CD4-positive, alpha-beta T cell treated with Interleukin-10 for 1 hour (primary cell): ENCODE data around the gene MIA.
"Not testable (repeated sequence)": the region's sequence is repeated elsewhere in the genome, so short reads cannot be mapped to it uniquely, and the experiment has no call there.

Experiments
- DNase-seq: peaks from one replicate; pipeline ENCODE4 v3.0.0-alpha.2; 2020

Gene MIA

GRCh38 chr19:40774916-40775631, at the start of gene MIA:
TSS of gene MIA (plus strand) at chr19:40775521. CDS start at chr19:40775543, 22 bp downstream.
- DNase-seq, result no peak

- DNase-seq, result no peak
Observed at GRCh38 chr19:40726279-40726678, 49.0 kb upstream of the MIA start.

- DNase-seq, result not testable (repeated sequence)
Observed at GRCh38 chr19:40730065-40730464, 45.3 kb upstream of the MIA start.

- not testable (repeated sequence) for DNase-seq
Observed at GRCh38 chr19:40732304-40732703, 43.0 kb upstream of the MIA start.

DNA sequence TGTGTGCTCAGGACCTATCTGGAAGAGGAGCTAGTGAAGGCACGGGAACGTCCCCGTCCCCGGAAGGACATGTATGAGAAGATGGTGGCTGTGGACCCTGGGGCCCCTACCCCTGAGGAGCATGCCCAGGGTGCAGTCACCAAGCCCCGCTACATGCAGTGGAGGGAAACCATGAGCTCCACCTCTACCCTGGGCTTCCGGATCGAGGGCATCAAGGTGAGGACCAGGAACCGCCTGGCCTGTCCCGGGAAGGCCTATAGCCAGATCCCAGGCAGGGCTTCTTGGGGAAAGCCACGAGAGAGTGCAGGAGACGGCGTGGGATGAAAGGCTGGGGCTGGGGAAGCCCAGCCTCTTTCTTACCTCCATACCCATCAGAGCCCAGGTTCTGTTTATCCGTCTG, 42.2 kb upstream of the MIA start:
- DNase-seq, result no peak

DNA sequence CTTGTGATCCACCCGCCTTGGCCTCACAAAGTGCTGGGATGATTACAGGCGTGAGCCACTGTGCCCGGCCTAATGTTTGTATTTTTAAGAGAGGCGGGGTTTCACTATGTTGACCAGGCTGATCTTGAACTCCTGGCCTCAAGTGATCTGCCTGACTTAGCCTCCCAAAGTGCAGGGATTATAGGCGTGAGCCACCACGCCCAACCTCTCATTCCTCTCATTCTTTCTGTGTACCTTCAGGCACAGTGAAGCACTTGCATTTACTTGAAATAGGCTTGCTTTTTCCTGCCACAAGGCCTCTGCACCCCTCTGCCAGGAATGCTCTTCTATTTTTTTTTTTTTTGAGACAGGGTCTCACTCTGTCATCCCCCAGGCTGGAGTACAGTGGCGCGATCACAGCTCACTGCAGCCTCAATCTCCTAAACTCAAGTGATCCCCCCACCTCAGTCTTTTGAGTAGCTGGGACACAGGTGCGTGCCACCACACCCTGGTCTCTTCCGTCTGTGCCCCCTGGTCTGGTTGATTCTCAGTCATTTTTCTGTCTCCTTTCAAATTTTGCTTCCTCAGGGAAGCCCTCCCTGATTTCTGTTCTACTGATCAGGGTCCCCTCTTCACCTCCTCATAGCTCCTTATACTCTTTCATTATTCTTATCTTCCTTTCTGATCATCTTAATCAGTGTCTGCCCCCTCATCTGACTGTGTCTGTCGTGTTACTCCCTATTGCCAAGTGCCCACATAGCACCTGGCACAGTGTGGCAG, 40.1 kb upstream of the MIA start:
- DNase-seq, result no peak

DNA sequence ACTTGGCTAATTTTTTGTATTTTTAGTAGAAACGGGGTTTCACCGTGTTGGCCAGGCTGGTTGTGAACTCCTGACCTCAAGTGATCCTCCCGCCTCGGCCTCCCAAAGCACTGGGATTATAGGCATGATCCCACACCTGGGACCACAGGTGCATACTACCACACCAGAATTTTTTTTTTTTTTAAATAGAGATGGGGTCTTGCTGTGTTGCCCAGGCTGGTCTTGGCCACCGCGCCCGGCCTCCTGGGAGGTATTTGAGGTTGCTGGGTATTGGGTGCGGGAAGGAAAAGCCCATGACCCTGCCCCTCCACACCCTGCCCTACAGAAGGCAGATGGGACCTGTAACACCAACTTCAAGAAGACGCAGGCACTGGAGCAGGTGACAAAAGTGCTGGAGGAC, 38.7 kb upstream of the MIA start:
- DNase-seq, result no peak

DNA sequence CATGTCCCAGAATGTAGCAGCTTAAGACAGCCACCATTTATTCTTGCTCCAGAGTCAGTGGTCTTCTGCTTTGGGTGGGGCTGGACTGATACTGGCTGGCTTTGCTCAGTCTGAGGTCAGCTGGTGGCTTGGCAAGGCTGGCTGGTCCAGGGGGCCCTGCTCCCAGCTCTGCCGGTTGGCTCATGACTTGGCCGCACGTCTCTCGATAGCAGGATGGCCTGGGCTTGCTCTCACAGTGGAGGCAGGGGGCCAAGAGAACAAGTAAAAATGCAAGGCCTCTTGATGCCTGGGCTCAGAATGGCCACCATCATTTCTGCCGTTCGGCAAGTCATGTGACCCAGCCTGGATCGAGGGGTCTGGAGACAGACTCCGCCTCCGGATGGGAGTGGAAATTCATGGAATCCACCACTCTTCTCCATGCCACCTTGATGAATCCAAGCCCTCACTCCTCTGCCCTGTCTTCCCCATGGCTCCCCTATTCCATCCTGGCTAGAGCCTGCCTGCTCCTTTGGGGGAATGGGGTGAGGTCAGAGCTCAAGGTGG, 38.1 kb upstream of the MIA start:
- DNase-seq, result no peak

DNA sequence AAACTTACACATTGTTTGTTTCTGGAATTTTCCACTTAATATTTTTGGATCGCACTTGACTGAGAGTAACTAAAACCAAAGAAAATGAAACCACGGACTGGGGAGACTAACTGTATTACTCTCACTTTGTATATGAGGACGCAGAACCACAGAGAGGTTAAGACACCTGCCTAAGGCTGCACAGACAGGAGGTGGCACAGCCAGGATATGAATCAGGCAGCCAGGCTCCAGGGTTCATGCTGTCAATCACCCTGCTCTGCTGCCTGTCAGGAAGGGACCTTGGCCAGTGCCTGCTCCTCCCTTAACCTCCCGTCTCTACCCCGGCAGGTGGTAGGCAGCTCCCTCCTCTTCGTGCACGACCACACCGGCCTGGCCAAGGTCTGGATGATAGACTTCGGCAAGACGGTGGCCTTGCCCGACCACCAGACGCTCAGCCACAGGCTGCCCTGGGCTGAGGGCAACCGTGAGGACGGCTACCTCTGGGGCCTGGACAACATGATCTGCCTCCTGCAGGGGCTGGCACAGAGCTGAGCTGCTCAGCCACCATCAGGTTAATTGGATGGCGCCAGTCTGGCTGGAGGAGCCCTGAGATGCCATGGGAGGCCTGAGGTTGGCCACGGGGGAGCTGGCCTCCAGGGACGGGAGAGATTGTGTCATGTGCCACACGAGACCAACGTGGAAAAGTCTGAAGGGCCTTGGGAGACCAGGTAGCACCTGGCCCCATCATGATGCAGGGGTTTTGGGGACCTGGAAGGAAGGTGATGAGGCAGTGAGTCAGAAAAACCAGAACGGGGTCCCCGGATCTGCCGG, 36.1 kb upstream of the MIA start:
- DNase-seq, result no peak

DNA sequence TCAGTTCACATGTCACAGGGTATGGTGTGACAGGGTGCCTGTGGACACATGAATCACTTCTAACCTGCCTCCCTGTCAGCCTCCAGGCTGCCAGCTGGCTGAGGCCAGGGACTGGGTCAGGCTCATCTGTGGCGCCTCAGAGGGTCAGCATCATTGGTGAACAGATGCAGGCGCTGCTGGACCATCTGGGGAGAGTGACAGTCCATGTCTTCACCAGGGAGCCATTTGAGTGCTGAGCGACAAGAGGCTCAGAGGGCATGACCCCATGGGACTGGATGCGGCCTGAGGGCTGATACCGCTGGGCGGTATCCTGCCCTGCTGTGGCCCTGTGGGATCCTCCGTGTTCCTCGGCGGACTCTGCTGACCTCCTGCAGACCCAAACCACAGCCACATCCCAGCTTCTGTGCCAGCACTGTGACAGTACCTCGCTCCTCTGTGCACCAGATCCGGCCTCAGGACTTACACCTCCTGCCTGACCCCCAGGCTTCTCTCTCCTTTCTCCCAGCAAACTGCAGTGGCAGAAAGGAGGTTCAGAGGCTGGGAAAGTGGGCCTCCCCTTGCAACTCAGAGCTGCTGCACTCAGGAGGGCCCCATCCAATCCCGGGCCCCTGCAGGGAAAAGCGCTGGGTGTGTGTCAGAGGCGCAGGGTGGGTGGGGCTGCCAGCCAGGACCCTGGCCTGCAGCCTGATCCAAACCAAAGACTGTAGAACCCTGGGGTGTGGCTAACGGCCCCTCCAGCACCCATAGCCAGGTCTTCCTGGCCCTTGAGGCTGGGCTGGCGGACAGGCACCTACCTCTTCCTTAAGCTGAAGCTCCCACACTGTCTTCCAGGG, 35.2 kb upstream of the MIA start:
- DNase-seq, result no peak

DNA sequence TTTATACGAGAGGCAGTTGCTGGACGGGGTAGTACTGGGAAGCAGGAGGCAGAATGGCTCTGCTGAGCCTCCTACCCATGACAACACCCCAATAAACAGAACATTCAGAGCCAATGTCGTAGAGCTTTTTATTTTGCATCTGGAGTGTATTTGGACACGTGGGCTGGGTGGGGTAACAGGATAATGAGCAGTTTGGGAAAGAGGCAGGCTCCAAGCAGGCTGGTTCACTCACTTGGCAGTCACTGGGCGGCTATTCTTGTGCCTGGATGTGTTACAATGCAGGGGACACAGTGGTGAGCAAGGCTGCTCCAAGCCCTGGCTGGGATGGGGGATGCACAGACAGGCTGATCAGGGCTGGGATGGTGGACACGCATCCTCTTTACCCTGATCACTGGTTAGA, 34.6 kb upstream of the MIA start:
- no peak for DNase-seq

DNA sequence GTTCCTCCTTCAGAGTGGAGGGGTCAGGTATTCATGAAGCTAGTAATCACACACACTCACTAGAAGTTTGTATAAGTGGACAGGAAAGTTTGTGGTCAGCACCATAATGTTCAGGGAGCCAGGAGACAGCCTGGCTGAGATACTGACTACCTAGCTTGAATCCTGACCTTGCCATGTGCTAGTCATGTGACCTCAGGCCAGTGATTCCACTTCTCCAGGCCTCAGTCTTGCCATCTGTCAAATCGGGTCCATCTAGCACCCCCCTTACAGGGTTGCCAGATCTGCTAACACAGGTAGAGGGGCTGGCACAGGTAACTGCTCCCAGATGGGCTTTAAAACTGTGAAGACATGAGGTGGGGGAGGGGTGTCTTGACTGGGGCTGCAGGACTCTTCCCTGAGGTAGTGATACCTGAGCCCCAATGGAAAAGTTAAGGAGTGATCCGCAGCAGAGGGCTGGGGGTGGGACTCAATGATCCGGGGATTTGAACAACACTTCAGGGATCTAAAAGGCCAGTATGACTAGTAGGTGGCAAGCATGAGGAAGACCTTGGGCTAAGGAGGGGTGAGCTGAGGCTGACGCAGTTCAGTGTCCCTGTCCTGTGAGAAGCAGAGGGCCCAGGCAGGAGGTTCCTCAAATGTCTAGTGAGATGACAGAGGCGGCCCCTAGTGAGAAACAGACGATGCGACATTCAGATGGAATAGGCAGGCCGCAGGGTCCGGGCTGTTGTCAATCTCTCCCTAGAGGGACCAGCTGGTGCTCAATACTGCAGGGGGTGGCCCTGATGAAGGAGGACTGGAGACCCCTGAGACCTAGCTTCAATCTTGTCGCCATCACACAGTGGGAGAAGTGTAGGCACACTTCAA, 33.6 kb upstream of the MIA start:
- no peak for DNase-seq

GRCh38 chr19:40742477-40742876, 32.8 kb upstream of the MIA start:
- no peak for DNase-seq

DNA sequence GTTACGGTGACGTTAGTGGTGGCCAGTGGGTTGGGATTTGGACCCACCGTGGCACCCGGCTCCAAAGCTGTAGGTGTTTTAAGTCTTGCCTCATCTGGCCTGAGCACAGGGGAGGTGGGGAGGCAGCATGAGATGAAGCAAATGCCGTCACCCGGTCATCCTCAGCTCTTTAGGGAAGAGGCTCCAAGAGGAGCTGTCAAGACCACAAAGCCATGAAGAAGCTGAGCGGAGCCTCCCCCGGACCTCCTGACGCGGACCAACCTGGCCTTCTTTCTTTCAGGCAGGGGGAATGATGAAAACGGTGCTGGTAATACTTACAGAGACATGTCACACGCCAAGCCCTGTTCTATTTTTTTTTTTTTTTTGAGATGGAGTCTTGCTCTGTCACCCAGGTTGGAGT, 32.4 kb upstream of the MIA start:
- no peak for DNase-seq

GRCh38 chr19:40743926-40744325, 31.4 kb upstream of the MIA start:
- no peak for DNase-seq

DNA sequence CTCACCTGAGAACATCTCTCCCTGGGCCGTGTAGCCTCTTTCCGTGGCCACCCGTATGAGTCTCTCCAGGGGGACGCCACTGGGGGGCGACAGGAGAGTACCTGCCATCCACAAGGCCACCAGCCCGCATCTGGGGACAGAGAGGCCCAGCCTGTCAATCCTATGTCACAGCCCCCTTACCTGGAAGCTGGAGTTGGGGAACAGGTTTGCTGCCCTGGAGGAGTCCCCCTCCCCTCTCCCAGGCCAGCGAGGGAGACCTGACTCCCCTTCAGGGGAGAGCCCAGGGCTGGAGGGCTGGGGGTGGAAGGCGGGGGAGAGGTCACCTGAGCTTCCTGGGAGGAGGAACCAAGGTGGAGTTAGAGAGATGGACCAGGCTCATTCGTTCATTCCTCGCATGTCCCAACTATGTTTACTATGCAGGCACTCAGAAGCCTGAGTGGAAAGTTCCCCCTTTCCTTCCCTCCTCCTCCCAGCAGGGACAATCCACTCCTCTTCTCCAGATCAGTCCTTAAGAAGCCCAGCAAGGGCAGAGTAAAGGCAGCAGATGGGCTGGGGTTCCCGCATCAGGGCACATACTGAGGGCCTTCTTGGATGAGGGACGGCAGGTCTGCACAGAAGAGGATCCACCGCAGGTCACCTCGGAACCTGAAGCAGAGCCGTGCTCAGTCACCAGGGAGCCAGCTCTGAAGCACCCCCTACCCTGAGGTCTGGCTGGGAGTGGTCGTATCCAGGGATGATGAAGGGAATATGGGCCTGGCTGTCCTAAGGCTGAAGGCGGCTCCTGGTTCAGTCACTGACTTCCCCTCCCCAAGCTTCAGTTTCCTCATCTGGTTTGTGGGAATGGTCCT, 30.5 kb upstream of the MIA start:
- DNase-seq, result peak; percentile 45

DNA sequence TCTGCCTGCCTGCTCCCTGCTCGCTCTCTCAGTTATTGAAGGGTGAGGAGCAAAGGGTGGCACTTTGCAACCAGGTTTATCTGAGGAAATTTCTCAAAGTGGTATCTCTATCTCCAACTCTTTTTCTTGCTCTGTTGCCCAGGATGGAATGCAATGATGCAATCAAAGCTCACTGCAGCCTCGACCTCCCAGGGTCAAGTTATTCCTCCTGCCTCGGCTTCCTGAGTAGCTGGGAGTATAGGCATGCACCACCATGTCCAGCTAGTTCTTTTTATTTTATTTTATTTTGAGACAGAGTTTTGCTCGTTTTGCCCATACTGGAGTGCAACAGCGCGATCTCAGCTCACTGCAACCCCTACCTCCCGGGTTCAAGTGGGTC, 29.9 kb upstream of the MIA start:
- no peak for DNase-seq

- no peak for DNase-seq
Observed at GRCh38 chr19:40747536-40747935, 27.8 kb upstream of the MIA start.

DNA sequence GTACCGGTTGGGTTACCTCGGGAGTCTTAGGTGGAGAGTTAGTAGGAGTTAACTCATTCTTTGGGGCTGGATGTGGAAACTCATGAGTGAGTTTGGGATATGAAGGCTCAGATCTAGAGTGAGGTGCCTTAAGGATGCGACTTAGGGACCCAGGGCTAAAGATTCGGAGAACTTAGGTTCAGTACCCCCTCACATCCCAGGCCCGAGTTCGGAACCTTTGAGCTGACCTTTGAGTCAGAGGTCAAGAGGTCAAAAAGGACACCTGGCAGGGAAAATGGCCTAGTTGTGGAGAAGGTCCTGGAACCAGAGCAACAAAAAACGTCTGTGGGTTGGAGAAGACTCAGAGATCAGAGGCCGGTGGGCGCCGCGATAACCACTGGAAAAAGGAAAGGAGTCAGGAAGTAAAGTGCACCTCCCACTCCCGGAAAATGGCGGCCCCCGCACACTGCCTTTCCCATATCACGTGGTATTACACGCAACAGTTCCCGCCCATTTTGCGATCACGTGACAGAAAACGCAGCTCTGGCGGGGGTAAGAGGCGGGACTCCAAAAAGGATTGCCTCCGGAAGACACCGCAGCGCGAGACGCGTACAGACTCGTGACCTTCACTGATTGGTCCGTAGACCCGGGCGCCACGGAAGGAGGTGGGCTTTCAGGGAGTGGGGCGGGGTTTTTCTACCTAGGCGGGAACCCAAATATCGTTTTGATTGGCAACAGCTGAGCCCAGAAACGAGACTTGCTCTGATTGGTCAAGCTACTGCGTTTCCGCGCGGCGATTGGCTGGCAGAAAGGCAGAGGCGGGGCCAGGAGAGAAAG, 25.1 kb upstream of the MIA start, which contains the start of gene ACTMAP:
Gene ACTMAP (minus strand): TSS at position 420 of the 816 bp plus-strand sequence. CDS start 674 bp downstream, outside the sequence.
- peak; percentile 100 for DNase-seq
